Measurements from ENCODE around the gene TIAM1. TPM values are rescaled to one million over a fixed set of nuclear protein-coding genes. Genes with fewer than 3 reads are reported as not detected.

TIAM1 gene
- total RNA-seq, 1 donor from 2014 or later = 17.8 TPM

DNA sequence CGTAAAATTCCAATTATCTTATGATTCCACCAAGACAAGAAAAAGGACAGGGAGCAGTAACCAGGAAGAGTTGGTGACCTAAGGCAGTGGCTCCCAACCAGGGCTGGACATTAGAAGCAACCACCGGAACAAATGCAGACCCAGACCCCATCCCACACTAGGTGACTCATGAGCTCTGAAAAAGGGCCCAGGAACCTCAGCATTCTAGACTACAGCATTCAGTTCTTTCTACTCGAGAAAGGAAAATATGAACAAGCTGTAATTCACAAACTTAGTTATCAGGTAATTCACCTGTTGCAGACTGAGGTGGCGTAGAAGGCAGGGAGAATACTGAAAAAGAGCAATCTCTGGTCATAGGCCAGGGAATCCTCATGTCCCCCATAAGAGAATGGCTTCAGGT, 167.3 kb downstream of the TIAM1 start:
- H3K9me3 Mint-ChIP-seq (ENCODE audit: unreplicated experiment) = no peaks in the 10 kb centered on the region
- FAIRE-seq (no peak), DNase-seq (ENCODE audit: low read depth) (peak; percentile 52)
- peaks cover 15% of the 10 kb centered on the region for H3K4me1 Mint-ChIP-seq (ENCODE audit: low read depth, unreplicated experiment)
- no peaks in the 10 kb centered on the region for H3K36me3 ChIP-seq (ENCODE audit: insufficient read depth, low read length)
- H3K27me3 Mint-ChIP-seq (ENCODE audit: low read depth, unreplicated experiment) = no peaks in the 10 kb centered on the region
- no peak overlapping the region for H3K4me3 ChIP-seq (ENCODE audit: insufficient read depth, low read depth, low read length)
- H3K4me1 ChIP-seq (ENCODE audit: insufficient read depth, low read length) = peaks cover 8% of the 10 kb centered on the region
- no peaks in the 10 kb centered on the region for H3K79me2 ChIP-seq (ENCODE audit: insufficient read depth, low read length)
- no peaks in the 10 kb centered on the region for H3K27me3 ChIP-seq (ENCODE audit: insufficient read depth, low read length)
- no peak overlapping the region for H3K27ac ChIP-seq (ENCODE audit: low read depth, low read length)
- TF ChIP-seq EZH2 (IDR thresholded peaks at IDR 0.05; ENCODE audit: insufficient read depth, low read length) = no peak
- TF ChIP-seq CTCF (IDR thresholded peaks at IDR 0.05; ENCODE audit: insufficient read depth, low read depth, low read length) = no peak
- H3K9ac ChIP-seq (ENCODE audit: low read length) = no peak overlapping the region
- no peaks in the 10 kb centered on the region for H3K9me3 ChIP-seq (ENCODE audit: insufficient read depth, low read depth, low read length)
- H2AFZ ChIP-seq (ENCODE audit: low read depth, low read length) = no peak overlapping the region
- no peak overlapping the region for H3K4me3 Mint-ChIP-seq (ENCODE audit: unreplicated experiment)
- peak overlapping the region; percentile 23 for H3K4me2 ChIP-seq (ENCODE audit: low read length)
- H3K27ac Mint-ChIP-seq (ENCODE audit: unreplicated experiment) = peak overlapping the region; percentile 12
- H3K36me3 Mint-ChIP-seq (ENCODE audit: low read depth, unreplicated experiment) = no peaks in the 10 kb centered on the region
- H4K20me1 ChIP-seq (ENCODE audit: insufficient read depth, low read length) = no peaks in the 10 kb centered on the region

- Mint-ChIP-seq H3K4me3 (ENCODE audit: unreplicated experiment) (no peak overlapping the region), H3K9me3 (ENCODE audit: unreplicated experiment) (no peaks in the 10 kb centered on the region), H3K27ac (ENCODE audit: unreplicated experiment) (peak overlapping the region; percentile 12), H3K4me1 (ENCODE audit: low read depth, unreplicated experiment) (peaks cover 15% of the 10 kb centered on the region), H3K27me3 (ENCODE audit: low read depth, unreplicated experiment) (no peaks in the 10 kb centered on the region), H3K36me3 (ENCODE audit: low read depth, unreplicated experiment) (no peaks in the 10 kb centered on the region)
- Histone ChIP-seq H3K4me3 (ENCODE audit: insufficient read depth, low read depth, low read length) (no peak overlapping the region), H3K27ac (ENCODE audit: low read depth, low read length) (no peak overlapping the region), H3K27me3 (ENCODE audit: insufficient read depth, low read length) (no peaks in the 10 kb centered on the region), H3K4me1 (ENCODE audit: insufficient read depth, low read length) (peaks cover 8% of the 10 kb centered on the region), H3K9ac (ENCODE audit: low read length) (no peak overlapping the region), H3K9me3 (ENCODE audit: insufficient read depth, low read depth, low read length) (no peaks in the 10 kb centered on the region), H2AFZ (ENCODE audit: low read depth, low read length) (no peak overlapping the region), H3K36me3 (ENCODE audit: insufficient read depth, low read length) (no peaks in the 10 kb centered on the region), H3K4me2 (ENCODE audit: low read length) (no peak overlapping the region), H4K20me1 (ENCODE audit: insufficient read depth, low read length) (no peaks in the 10 kb centered on the region), H3K79me2 (ENCODE audit: insufficient read depth, low read length) (no peaks in the 10 kb centered on the region)
- DNase-seq (ENCODE audit: low read depth) = no peak
- TF ChIP-seq CTCF (IDR thresholded peaks at IDR 0.05; ENCODE audit: insufficient read depth, low read depth, low read length) = no peak
- no peak for FAIRE-seq
Measured at GRCh38 chr21:31176080-31176551, 167.9 kb downstream of the TIAM1 start.

GRCh38 chr21:31173881-31174555, 170.0 kb downstream of the TIAM1 start:
- Mint-ChIP-seq H3K36me3 (ENCODE audit: low read depth, unreplicated experiment) (no peaks in the 10 kb centered on the region), H3K27ac (ENCODE audit: unreplicated experiment) (no peak overlapping the region), H3K4me3 (ENCODE audit: unreplicated experiment) (no peak overlapping the region), H3K4me1 (ENCODE audit: low read depth, unreplicated experiment) (peaks cover 15% of the 10 kb centered on the region), H3K9me3 (ENCODE audit: unreplicated experiment) (no peaks in the 10 kb centered on the region), H3K27me3 (ENCODE audit: low read depth, unreplicated experiment) (no peaks in the 10 kb centered on the region)
- no peak overlapping the region for H3K4me3 ChIP-seq (ENCODE audit: insufficient read depth, low read depth, low read length)
- no peak overlapping the region for H2AFZ ChIP-seq (ENCODE audit: low read depth, low read length)
- H3K27me3 ChIP-seq (ENCODE audit: insufficient read depth, low read length) = no peaks in the 10 kb centered on the region
- H3K27ac ChIP-seq (ENCODE audit: low read depth, low read length) = no peak overlapping the region
- H3K9ac ChIP-seq (ENCODE audit: low read length) = no peak overlapping the region
- no peaks in the 10 kb centered on the region for H3K36me3 ChIP-seq (ENCODE audit: insufficient read depth, low read length)
- H3K9me3 ChIP-seq (ENCODE audit: insufficient read depth, low read depth, low read length) = no peaks in the 10 kb centered on the region
- no peaks in the 10 kb centered on the region for H3K79me2 ChIP-seq (ENCODE audit: insufficient read depth, low read length)
- no peak overlapping the region for H3K4me2 ChIP-seq (ENCODE audit: low read length)
- H3K4me1 ChIP-seq (ENCODE audit: insufficient read depth, low read length) = peaks cover 8% of the 10 kb centered on the region
- DNase-seq (ENCODE audit: low read depth) = no peak
- TF ChIP-seq EZH2 (IDR thresholded peaks at IDR 0.05; ENCODE audit: insufficient read depth, low read length) = no peak
- TF ChIP-seq CTCF (IDR thresholded peaks at IDR 0.05; ENCODE audit: insufficient read depth, low read depth, low read length) = no peak
- no peak for FAIRE-seq
- no peaks in the 10 kb centered on the region for H4K20me1 ChIP-seq (ENCODE audit: insufficient read depth, low read length)
